Brain pericyte (primary cell): ENCODE results near the gene ANKS1B.

ENCODE experiments used
- DNase-seq: peaks from one replicate; pipeline ENCODE4 v3.0.0-alpha.2; 2012; ENCODE audit warnings: low read depth, low spot score

The ANKS1B gene

GRCh38 chr12:98819821-98820404 lies 1164.8 kb downstream of the ANKS1B start:
- no peak for DNase-seq

- no peak for DNase-seq
Observed at GRCh38 chr12:98819071-98819470, 1165.7 kb downstream of the ANKS1B start.

- no peak for DNase-seq
Observed at GRCh38 chr12:98818239-98818638, 1166.5 kb downstream of the ANKS1B start.

- DNase-seq, result no peak
Observed at GRCh38 chr12:98817742-98818141, 1167.0 kb downstream of the ANKS1B start.

GRCh38 chr12:98816720-98817119 lies 1168.0 kb downstream of the ANKS1B start:
- no peak for DNase-seq

- no peak for DNase-seq
Observed at GRCh38 chr12:98814254-98814653, 1170.5 kb downstream of the ANKS1B start.

GRCh38 chr12:98812225-98812624 lies 1172.5 kb downstream of the ANKS1B start:
- DNase-seq, result no peak

GRCh38 chr12:98808243-98808875 lies 1176.4 kb downstream of the ANKS1B start:
- no peak for DNase-seq

- DNase-seq, result no peak
Observed at GRCh38 chr12:98807187-98807586, 1177.5 kb downstream of the ANKS1B start.

- no peak for DNase-seq
Observed at GRCh38 chr12:98803468-98804209, 1181.1 kb downstream of the ANKS1B start.

- DNase-seq, result no peak
Observed at GRCh38 chr12:98799822-98800221, 1184.9 kb downstream of the ANKS1B start.

- DNase-seq, result no peak
Observed at GRCh38 chr12:98799146-98799810, 1185.5 kb downstream of the ANKS1B start.

GRCh38 chr12:98797200-98797599 lies 1187.5 kb downstream of the ANKS1B start:
- DNase-seq, result no peak

- DNase-seq, result no peak
Observed at GRCh38 chr12:98796745-98797144, 1188.0 kb downstream of the ANKS1B start.

GRCh38 chr12:98793121-98793520 lies 1191.6 kb downstream of the ANKS1B start:
- DNase-seq, result no peak

GRCh38 chr12:98791406-98791805 lies 1193.3 kb downstream of the ANKS1B start:
- DNase-seq, result no peak

GRCh38 chr12:98788396-98788795 lies 1196.3 kb downstream of the ANKS1B start:
- no peak for DNase-seq

GRCh38 chr12:98786653-98787052 lies 1198.1 kb downstream of the ANKS1B start:
- no peak for DNase-seq

- no peak for DNase-seq
Observed at GRCh38 chr12:98783420-98783819, 1201.3 kb downstream of the ANKS1B start.

GRCh38 chr12:98780261-98780660 lies 1204.5 kb downstream of the ANKS1B start:
- no peak for DNase-seq

GRCh38 chr12:98772818-98773217 lies 1211.9 kb downstream of the ANKS1B start:
- DNase-seq, result no peak
